HEK293T (cell line): ENCODE measurements around the gene TTLL11.

Source experiments
- CTCF ChIA-PET: fragments of 350-600 bp; formaldehyde crosslinking; extraction: SDS; loops from one replicate; lab custom pipeline; 2021; ENCODE audit warnings: antibody characterized with exemption, inconsistent platforms; lab: Yijun Ruan, JAX
- POLR2A ChIA-PET: fragments of 350-600 bp; formaldehyde crosslinking; extraction: SDS; loops from one replicate; lab custom pipeline; 2020; ENCODE audit warnings: antibody characterized with exemption, inconsistent platforms; lab: Yijun Ruan, JAX
- DNase-seq: peaks from one replicate; pipeline ENCODE4 v3.0.0; 2012; ENCODE audit warnings: mixed read lengths; ENCODE audit errors: extremely low spot score
- ARNT ChIP-seq: fragments of 450-650 bp; IDR thresholded peaks from 2 replicates; pipeline ENCODE4 v1.6.1; 2017; ENCODE audit warnings: mild to moderate bottlenecking
- BHLHE40 ChIP-seq: fragments of 450-650 bp; IDR thresholded peaks from 2 replicates; pipeline ENCODE4 v1.6.1; 2016; ENCODE audit warnings: mild to moderate bottlenecking, moderate library complexity, borderline replicate concordance
- CTBP1 ChIP-seq: fragments of 450-650 bp; IDR thresholded peaks from 2 replicates; pipeline ENCODE4 v1.6.1; 2016; ENCODE audit warnings: borderline replicate concordance
- ELF4 ChIP-seq: fragments of 450-650 bp; IDR thresholded peaks from 2 replicates; pipeline ENCODE4 v1.6.1; 2017; ENCODE audit warnings: antibody characterized with exemption
- FOXA1 ChIP-seq: fragments of 450-650 bp; IDR thresholded peaks from 2 replicates; pipeline ENCODE4 v1.6.1; 2016; ENCODE audit warnings: mild to moderate bottlenecking
- FOXK2 ChIP-seq: fragments of 450-650 bp; IDR thresholded peaks from 2 replicates; pipeline ENCODE4 v1.6.1; 2016; ENCODE audit warnings: mild to moderate bottlenecking
- FOXM1 ChIP-seq: fragments of 450-650 bp; IDR thresholded peaks from 2 replicates; pipeline ENCODE4 v1.6.1; 2017; ENCODE audit warnings: mild to moderate bottlenecking, borderline replicate concordance
- HDGF ChIP-seq: fragments of 450-650 bp; IDR thresholded peaks from 2 replicates; pipeline ENCODE4 v1.6.1; 2017; ENCODE audit warnings: antibody characterized with exemption, borderline replicate concordance
- L3MBTL2 ChIP-seq: fragments of 450-650 bp; conservative IDR thresholded peaks from 2 replicates; pipeline ENCODE4 v1.6.1; 2016; ENCODE audit warnings: mild to moderate bottlenecking
- LEF1 ChIP-seq: fragments of 450-650 bp; IDR thresholded peaks from 2 replicates; pipeline ENCODE4 v1.6.1; 2017; ENCODE audit warnings: mild to moderate bottlenecking, borderline replicate concordance
- NFRKB ChIP-seq: fragments of 450-650 bp; IDR thresholded peaks from 2 replicates; pipeline ENCODE4 v1.6.1; 2016; ENCODE audit warnings: mild to moderate bottlenecking, moderate library complexity
- SP1 ChIP-seq: fragments of 450-650 bp; IDR thresholded peaks from 2 replicates; pipeline ENCODE4 v1.6.1; 2017
- SUZ12 ChIP-seq: fragments of 450-650 bp; IDR thresholded peaks from 2 replicates; pipeline ENCODE4 v1.6.1; 2016; ENCODE audit warnings: mild to moderate bottlenecking
- TARDBP ChIP-seq: fragments of 450-650 bp; IDR thresholded peaks from 2 replicates; pipeline ENCODE4 v1.6.1; 2016
- ZNF384 ChIP-seq: fragments of 450-650 bp; IDR thresholded peaks from 2 replicates; pipeline ENCODE4 v1.6.1; 2016
- TF ChIP-seq, protein P1 (sequence below): fragments of 450-650 bp; IDR thresholded peaks from 2 replicates; pipeline ENCODE4 v1.6.1; 2016

Gene TTLL11

DNA sequence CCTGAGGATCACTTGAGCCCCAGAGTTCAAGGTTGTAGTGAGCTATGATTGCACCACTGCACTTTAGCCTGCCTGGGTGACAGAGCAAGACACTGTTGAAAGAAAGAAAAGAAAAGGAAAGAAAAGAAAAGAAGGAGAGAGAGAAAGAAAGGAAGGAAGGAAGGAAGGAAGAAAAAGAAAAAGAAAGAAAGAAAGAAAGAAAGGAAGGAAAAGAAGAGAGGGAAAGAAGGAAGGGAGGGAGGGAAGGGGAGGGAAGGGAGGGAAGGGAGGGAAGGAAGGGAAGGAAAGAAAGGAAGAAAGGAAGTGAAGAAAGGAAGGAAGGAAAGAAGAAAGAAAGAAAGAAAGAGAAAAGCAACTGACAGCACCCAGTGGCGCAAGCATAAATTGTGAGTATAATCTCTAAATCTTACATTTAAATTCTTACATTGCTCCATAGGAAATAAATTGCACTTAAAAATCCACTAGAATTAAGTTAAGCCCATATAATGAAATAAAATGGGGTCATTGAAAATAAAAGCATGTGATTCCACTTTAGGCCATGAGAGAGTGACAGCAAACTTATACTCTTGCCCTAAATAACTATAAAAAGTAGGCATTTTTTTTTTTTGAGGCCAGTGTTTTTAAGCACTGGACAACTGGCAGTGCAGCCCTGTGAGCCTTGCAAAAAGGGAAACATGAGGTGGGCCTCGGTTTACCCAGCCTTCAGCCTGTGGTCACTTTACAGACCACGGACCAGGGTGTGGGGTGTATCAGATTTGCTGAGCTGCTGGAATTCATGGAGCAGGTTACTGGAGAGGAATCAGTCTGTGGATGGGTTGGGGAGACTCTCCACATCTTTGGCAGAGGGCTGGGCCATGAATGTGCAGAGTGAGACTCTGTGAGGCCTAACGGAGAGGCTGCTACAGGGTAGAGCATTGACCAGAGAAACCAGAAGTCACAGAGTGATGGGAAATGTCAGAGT is 175.5 kb downstream of the TTLL11 start:
- POLR2A ChIA-PET, result no interaction called here
- no peak for DNase-seq
- CTCF ChIA-PET, result no interaction called here
- TF ChIP-seq CTBP1, result no peak
- TF ChIP-seq NFRKB, result no peak
- no peak for TF ChIP-seq TARDBP
- no peak for TF ChIP-seq HDGF
- no peak for TF ChIP-seq ELF4
- no peak for TF ChIP-seq FOXA1
- no peak for TF ChIP-seq ZNF384
- no peak for TF ChIP-seq FOXK2
- TF ChIP-seq, protein P1, sequence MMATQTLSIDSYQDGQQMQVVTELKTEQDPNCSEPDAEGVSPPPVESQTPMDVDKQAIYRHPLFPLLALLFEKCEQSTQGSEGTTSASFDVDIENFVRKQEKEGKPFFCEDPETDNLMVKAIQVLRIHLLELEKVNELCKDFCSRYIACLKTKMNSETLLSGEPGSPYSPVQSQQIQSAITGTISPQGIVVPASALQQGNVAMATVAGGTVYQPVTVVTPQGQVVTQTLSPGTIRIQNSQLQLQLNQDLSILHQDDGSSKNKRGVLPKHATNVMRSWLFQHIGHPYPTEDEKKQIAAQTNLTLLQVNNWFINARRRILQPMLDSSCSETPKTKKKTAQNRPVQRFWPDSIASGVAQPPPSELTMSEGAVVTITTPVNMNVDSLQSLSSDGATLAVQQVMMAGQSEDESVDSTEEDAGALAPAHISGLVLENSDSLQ, result no peak
- TF ChIP-seq SUZ12, result no peak
- TF ChIP-seq BHLHE40, result no peak
- no peak for TF ChIP-seq SP1
- no peak for TF ChIP-seq ARNT

DNA sequence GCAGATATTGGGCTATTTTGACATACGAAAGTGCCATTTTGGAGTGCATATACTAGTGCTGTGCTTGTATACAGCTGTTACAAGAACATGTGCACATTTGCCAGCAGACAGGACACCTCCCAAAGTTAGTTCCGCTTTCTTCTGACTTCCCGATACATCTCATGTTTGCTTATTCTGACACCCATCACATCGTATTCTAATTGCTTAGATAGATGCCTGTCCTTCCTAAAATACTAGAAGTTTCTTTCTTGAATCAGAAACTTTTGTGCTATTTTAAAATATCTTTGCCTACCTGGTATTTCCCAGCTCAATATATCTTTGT is 177.8 kb downstream of the TTLL11 start:
- ChIA-PET POLR2A (no interaction called here), CTCF (interaction anchor here (0.6 kb wide), 1 partner anchor 1413 kb away, joined by 4 read pairs; no protein-coding TSS in a partner anchor)
- DNase-seq, result no peak
- TF ChIP-seq, protein P1, result no peak
- TF ChIP-seq FOXA1, result no peak
- no peak for TF ChIP-seq ZNF384

DNA sequence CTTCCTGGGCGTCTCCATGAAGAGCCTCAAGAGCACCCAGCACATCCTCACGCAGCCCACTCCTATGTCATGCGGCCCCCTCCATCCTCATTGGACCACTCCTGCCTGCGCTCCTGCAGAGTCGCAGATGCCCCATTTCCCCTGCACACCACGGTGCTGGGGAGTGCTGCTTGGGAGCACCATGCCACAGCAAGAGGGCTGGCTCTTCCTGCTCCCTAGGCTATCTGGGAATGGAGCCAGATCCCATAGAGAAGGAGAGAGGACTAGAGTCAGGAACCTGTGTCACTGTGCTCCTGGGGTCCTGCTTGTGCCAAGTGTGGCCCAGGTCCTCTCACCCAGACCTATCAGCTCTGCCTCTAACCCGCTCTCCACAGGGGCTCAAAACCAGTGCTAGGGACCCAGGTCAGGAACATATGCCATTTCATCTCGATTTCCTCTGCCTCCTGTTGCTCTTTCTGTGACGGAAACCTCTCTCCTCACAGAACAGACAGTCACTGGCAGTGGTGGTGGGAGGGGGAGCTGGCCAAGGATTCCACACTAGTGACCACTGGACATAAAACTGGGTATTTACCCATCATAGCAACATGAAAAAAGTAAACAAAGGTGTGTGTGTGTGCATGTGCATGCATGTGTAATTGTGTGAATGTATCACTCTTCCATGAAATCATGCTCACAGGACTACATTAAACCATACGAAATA is 178.4 kb downstream of the TTLL11 start:
- POLR2A ChIA-PET, result no interaction called here
- CTCF ChIA-PET, result no interaction called here
- DNase-seq, result no peak
- TF ChIP-seq HDGF (no peak), TARDBP (no peak), BHLHE40 (no peak), FOXK2 (no peak), SP1 (no peak), LEF1 (no peak), ELF4 (no peak), ARNT (no peak), CTBP1 (no peak), FOXM1 (no peak), FOXA1 (no peak), L3MBTL2 (no peak), ZNF384 (no peak), NFRKB (no peak), SUZ12 (no peak)
- TF ChIP-seq, protein P1, result no peak

DNA sequence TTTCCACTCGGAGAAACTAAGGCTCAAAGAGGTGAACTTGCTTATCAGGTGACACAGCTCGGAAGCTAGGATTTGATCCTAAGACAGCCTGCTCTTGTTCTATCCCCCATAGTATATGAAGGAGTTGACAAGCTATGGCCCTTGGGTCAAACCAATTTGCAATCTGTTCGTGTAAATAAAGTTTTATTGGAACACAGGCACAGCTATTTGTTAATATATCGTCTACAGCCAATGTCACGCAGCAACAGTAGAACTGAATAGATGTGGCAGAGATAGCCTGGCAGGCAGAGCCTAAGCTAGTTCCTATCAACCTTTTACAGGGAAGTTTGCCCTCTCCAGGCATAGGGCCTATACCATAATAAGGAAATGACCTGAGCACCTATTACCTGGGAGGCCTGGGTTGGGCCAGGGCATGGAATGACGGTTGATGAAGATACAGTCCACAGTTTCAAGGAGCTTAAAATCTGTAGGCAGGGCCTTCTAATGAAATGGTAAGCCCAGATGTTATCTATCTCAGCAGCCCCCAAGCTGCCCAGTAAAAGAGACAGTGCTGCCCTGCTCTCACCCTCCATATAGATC is 179.0 kb downstream of the TTLL11 start:
- ChIA-PET POLR2A (no interaction called here), CTCF (no interaction called here)
- no peak for DNase-seq
- no peak for TF ChIP-seq L3MBTL2

DNA sequence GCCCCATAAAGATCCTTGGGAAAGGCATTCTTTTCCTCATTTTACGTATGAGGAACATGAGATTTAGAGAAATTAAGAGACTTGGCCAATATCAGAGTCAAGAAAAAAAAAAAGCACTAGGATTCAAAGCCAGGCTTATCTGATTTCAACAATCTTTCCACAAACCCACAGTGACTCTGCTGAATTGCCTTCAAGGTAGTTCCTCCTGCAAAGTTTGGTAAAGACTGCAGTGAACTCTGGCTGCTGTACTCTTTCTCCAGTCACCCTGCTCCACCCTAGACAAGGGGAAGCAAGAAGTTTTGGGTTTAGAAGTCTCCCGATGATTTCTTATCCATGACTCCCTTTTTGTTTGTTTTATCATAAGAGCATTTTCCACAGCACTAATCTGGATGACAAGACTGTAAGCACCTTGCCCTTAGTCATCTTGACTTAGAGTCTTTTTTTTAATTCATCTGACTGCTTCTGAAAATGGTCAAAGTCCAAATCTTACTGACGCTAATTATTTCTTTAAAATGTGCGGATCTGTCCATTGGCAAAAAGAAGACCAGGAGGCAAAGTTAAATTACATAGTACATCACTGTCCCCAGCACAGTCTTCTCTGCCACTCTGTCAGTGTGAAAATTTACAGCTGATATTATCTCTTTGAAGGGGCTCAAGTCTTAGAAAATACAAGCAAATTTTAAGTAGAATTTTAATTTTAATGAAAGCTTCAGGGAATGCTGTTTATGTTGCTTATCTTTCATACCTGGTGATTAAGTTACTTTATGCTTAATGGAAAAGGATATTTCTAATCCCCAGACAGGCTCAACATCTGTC is 180.1 kb downstream of the TTLL11 start:
- no peak for DNase-seq
- ChIA-PET POLR2A (no interaction called here), CTCF (no interaction called here)
- TF ChIP-seq HDGF (no peak), SP1 (no peak), FOXA1 (no peak), FOXM1 (no peak), BHLHE40 (no peak), LEF1 (no peak), L3MBTL2 (no peak), ELF4 (no peak), SUZ12 (no peak), ARNT (no peak), NFRKB (no peak), CTBP1 (no peak), ZNF384 (no peak), TARDBP (no peak), FOXK2 (no peak)
- TF ChIP-seq, protein P1, result no peak
